HG03460 (cell line): ENCODE measurements around the gene NARF.
"Not testable (repeated sequence)": the region's sequence is repeated elsewhere in the genome, so short reads cannot be mapped to it uniquely, and the experiment has no call there.

Source experiments
- ATAC-seq: cut with Tn5 transposase; IDR thresholded peaks from one replicate; pipeline ENCODE4 v1.9.1; 2021; ENCODE audit not compliant: unreplicated experiment

The NARF gene

DNA sequence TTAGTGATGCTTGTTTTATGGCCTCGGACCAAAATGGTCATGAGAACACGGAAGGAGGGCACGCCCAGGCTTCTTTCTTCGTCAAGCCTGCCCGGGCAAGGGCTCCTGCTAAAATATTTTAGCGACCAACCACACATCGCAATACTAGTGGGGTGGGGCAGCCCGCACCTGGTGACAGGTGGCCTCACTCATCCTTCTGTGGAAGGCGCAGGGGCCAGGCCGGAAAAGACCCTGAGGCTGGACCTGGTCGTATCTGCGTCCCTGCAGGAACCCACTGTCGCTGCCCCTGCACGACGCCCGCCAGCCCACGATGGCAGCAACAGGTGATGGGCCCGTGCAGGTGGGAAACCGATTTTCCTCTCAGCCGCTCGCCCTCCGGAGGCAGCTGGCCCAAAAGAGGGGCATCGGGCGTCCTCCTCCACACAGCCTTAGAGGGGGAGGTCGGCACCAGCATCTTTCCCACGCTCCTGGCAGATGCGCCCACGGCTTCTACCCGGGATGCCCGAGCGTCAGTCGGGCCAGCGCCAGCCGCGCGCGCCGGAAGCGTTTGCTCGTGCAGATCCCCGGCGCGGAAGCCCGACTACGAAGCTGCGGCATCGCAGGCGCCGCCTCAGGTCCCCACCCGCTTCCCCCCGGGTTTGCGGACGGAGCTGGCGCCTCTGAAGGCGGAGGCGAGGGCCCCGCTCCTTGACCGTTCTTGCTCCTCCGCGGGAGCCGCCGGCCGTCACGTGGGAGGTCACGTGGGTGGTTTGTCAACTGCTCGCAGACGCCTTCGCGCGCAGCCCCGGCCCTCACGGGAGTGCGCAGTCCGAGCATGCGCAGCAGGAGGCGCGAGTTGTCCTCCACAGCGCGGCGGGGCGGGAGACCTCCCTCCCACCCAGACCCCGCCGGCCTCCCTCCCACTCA is 38.2 kb downstream of the NARF start:
- peak; percentile 61 for ATAC-seq

DNA sequence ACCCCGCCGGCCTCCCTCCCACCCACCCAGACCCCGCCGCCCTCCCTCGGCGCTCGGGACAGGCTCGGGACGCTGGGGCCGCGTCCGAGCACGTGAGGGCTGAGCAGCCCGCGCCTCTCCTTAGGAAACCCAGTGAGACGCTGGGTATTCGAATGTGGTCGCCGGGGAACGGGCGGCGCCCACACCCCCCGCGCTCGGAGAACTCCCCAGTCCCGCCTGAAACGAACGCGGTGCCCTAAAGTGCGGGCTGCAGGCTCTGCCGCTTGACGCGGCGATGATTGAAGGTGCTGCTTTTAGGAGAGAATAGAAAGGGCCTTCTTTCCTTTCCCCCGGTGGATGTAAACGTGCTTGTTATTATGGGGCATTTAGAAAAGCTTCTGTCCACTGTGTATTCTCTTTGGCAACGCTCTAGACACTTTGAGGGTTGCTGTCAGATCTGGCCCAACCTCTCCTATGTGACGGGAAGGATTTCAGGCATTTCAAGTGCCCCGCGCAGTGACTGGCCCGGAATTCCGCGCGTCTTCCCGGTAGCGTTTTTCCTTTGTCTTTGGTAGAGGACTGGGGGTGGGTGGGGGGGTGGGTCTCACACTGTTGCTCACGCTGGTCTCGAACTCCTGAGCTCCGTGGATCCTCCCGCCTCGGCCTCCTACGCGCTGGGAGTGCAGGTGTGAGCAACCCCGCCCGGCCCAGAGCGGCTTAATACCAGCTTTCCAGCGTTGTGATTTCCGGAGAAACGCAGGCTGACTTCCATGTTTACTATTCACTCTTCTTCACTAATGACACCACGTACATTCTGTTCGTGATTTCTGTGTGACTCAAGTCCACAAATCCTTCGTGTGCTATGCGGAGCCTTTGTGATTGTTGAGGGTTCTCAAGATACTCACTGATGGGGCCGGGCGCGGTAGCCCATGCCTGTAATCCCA is 39.2 kb downstream of the NARF start:
- peak; percentile 6 for ATAC-seq

DNA sequence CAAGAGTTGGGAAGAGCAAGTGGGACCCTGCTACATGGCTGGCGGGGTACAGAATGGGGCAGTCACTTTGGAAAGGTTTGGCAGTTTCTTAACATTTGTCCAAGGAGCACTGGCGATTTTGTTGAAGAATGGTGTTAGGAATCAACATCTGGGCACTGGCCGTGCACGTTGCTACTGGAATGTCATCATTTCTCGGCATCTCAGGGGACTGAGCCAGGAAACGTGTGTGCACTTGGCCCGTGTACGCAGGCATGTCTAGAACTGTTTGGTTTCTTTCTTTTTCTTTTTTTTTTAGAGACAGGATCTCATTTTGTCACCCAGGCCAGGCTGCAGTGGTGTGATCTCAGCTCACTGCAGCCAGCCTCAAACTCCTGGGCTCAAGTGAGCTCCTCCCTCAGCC is 43.7 kb downstream of the NARF start:
- no peak for ATAC-seq

DNA sequence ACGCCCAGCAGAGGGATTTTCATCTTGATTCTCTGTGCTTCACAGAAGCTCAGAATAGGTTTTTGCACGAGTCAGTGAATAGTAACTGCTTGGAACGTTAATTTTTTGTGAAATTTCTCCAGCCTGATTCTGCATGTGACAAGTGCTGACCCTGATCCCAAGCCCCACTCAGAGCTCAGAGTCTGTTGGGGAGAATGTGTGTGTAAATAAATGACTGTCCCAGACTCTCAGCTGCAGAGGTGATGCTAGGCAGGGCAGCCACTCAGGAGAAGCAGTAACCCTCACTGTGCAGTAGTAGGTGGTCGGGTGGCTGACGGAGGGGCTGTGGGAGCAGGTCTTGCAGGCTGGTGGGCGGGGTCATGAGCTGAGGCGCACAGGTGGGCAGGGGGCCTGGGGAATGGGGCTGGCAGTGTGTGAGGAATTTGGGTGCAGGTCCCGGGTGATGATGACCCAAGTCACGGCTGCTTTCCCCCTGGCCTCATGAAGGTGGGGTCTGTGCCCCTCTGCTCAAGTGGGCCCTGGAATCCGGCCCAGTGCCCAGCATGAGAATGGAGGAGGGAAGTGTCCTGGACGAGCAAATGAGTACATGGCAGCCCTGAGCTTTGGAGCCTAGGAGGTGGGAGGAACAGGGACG is 44.7 kb downstream of the NARF start:
- ATAC-seq = no peak

DNA sequence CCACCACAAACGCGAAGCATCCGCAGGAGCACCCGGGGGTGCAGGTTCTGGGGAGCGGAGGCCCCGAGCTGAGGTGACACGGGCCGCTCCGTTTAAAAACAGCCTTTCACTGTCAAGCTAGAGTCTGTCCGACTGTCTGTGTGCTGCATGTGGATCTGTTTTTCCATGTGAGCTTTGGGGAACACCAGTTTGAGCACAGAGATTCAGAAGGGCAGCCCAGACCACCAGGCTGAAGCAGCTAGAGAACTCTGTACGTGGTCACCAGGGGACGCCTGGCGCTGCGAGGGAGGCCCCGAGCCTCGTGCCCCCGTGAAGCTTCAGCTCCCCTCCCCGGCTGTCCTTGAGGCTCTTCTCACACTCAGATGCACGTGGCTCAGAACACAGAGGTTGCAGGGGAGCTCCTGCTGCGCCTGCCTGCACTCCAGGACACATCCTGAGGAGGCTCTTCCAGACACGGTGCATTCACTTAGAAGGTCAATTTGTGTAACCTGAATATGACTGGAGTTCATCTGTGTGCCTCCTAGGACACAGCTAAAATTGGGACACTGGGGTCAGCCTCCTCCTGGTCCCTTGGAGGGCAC is 45.3 kb downstream of the NARF start:
- no peak for ATAC-seq

DNA sequence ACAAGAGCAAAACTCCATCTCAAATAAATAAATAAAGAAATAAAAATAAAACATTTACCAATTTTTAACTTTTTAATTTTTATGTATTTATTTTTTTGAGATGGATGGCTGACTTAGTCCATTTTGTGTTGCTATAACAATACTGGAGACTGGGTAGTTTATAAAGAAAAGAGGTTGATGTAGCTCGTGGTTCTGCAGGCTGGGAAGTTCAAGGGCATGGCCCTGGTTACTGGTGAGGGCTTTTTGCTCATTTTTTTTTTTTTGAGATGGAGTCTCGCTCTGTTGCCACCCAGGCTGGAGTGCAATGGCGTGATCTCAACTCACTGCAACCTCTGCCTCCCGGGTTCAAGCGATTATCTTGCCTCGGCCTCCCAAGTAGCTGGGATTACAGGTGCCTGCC is 46.8 kb downstream of the NARF start:
- ATAC-seq = no peak

DNA sequence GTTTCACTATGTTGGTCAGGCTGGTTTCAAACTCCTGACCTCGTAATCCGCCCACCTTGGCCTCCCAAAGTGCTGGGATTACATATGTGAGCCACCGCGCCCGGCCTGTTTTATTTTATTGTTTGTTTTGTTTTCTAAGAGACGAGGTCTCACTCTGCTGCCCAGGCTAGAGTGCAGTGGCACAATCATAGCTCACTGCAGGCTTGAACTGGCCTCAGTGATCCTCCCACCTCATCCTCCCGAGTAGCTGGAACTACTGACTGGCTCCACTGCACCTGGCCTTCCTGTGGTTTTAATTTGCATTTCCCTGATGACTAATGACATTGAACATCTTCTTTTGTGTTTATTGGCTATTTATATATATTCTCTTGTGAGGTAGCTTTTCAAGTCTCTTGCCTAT is 47.9 kb downstream of the NARF start:
- peak; percentile 90 for ATAC-seq

DNA sequence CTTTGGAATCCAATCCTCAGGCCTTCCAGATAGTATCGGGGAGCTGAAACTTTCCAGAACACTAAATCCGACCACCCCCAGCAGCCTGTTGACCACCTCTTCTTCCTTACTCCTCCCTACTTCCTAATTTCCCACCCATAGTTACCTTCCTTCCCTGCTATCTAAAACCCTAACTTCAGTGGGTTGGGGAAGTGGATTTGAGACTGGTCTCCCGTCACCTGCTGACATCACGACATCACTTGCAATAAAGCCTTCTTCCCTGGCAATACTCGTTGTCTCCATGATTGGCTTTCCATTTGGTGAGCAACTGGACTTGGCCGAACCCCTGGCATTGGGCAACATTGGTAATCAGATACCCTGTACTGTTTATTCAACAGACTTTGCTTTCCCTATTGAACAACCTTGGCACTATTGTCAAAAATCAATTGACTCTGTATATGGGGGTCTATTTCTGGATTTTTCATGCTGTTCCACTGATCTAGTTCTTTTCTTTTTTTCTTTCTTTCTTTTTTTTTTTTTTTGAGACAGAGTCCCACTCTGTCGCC is 49.2 kb downstream of the NARF start:
- ATAC-seq = no peak

DNA sequence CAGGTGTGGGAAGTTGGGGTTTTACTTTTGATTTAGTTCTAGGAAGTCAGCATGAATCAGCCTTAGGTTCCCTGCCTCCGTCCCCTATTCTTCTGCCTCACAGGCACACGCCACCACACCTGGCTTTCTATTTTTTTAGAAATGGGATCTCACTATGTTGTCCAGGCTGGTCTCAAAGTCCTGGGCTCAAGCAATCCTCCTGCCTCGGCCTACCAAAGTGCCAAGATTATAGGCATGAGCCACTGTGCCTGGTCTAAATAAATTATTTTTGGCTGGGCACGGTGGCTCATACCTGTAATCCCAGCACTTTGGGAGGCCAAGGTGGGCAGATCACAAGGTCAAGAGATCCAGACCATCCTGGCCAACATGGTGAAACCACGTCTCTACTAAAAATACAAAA is 53.1 kb downstream of the NARF start:
- ATAC-seq = not testable (repeated sequence)

DNA sequence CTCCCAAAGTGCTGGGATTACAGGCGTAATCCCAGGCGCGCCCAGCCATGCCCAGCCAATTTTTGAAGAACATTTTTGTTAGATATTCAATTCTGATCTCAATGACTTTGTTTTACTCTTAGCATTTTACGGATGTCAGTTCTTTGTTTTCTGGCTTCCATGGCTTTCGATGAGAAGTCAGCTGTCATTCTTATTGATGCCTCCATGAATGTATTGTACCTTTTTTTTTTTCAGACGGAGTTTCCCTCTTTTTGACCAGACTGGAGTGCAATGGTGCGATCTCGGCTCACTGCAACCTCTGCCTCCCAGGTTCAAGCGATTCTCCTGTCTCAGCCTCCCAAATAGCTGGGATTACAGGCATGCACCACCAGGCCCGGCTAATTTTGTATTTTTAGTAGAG is 55.3 kb downstream of the NARF start:
- not testable (repeated sequence) for ATAC-seq

DNA sequence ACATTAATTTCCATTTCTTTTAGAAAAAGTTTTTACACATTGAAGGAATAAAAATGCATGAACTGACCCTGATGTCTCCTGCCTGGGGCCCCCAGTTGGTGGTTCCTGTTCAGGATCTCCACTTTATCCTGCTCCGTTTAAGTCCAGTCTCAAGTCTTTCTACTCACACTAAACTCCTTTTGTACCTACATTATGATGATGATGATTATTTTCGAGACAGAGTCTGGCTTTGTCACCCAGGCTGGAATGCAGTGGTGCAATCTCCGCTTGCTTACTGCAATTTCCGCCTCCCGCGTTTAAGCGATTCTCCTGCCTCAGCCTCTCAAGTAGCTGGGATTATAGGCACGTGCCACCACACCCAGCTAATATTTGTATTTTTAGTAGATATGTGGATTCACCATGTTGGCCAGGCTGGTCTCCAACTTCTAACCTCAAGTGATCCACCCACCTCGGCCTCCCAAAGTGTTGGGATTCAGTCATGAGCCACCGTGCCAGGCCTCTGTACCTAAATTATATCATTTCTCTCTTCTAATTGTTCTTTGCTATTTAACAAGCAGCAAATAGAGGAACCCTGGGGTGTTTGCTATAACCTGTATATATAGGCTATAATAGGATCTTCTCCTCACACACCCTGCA is 58.8 kb downstream of the NARF start:
- ATAC-seq = no peak

DNA sequence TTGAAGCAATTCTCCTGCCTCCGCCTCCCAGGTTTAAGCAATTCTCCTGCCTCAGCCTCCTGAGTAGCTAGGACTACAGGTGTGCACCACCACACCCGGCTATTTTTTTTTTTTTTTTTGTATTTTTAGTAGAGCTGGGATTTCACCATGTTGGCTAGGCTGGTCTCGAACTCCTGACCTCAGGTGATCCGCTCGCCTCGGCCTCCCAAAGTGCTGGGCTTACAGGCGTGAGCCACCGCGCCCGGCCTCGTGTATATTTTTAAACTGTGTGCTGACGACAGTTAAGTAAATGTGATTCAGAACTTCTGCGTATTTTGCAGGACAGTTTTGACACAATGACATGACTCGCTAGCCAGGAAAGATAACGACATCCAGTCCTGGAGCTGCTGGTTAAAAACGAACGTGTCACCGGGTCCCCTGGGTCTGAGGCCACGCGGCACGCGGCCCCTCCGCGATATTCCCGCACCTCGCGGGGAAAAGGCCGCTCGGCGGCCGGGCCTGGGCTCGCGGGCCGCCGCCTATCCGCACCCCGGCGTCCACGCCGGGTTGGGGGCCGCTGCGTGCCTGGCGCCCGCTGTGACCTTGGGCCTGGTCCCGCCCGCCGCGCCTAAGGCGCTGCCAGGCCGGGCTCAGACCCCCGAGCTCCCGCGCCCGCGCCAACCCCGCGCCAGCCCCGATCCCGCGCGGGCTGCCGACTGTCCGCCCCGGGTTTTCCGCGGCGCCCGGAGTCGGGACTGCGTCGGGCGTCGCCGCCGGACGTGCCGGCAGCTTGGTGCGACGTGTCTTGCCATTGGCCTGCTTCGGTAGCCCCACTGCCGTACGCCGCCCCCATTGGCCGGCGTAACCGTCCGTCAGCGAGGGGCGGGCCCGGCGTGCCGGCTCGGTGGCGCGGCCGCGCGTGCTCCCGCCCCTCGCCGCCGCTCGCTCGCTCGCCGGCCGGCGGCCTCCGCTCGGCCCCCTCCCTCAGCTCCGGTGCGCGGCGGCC is 60.6 kb downstream of the NARF start, which contains the start of gene FOXK2:
Gene FOXK2, plus strand, starts transcription at position 907 of the 985 bp plus-strand sequence. CDS start 157 bp downstream, outside the sequence.
- peak; percentile 83 for ATAC-seq

DNA sequence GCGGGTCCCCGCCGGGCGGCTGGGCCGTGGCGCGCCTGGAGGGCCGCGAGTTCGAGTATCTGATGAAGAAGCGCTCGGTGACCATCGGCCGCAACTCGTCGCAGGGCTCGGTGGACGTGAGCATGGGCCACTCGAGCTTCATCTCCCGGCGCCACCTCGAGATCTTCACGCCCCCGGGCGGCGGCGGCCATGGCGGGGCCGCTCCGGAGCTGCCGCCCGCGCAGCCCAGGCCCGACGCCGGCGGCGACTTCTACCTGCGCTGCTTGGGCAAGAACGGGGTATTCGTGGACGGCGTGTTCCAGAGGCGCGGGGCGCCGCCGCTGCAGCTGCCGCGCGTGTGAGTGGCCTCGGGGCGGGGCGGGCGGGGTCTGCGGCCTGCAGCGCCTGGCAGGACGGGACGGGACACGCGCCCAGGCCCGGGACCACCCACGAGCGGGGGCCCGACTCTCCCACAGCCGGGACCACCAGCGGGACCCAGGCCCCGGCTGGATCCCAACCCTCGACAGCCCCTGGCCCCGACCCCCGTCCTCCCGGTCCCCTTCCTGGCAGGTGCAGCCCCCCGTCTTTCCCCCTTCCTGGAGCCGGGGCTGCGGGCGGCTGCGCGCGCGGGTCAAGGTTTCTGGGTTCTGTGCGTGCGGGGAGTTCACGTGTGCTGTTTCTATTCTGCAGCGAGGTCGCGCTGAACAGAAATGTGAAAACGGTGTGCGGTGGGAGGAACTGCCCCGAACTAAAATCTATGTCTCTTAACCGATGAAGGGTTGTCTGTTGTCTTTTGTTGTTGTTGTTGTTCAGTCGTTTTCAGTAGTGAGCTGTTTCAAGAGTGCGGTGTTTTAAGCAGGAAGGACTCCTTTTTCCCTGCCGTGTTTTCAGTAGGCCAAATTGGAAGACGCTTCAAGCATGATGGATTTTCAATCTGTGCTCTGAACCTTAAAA is 61.7 kb downstream of the NARF start:
- no peak for ATAC-seq

DNA sequence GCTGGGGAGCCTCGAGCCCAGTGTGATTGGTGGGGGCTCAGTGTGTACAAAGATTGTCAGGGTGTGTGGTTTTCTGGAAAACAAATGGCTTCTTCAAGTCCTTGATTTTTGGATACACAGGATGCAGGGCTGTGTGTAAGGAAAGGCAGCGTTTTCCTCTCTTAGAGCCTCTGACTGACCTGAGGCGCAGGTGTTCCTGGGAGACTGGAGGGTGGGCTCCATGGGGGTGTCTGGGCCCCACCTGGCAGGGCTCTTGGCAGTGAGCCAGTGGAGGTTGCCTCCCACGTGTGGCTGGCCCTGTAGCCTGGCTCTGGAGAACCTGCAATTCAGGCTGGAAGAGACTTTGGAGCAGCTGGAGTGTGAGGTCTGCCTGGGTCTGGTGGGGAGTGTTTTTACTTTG is 66.0 kb downstream of the NARF start:
- no peak for ATAC-seq

DNA sequence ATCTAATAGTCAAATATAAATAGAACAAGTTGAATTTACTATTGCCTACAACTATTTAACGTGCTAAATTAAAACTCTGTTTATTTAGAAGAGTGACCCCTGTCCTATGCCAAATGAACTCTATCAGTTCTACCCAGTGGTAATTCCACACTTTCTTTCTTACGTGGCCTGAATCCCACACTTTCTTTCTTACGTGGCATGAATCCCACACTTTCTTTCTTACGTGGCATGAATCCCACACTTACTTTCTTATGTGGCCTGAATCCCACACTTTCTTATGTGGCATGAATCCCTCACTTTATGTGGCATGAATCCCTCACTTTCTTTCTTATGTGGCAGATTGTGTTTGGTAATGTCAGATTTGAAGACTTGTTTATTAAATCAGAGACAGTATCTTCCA is 67.2 kb downstream of the NARF start:
- ATAC-seq = no peak

DNA sequence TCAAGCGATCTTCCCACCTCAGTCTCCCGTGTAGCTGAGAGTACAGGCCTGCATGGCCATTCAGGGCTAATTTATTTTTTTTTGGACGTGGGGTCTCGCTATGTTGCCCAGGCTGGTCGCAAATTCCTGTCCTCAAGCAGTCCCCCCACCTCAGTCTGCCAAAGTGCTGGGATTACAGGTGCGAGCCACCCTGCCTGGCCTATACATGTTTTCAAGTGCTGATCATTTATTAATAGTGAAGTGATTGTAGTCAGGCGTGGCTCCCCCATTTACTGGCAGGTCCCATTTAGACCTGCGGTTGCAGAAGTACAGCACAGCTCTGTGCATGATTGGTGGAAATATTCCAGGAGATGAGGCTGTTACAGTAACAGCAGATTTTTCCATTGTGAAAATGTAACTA is 69.4 kb downstream of the NARF start:
- no peak for ATAC-seq

DNA sequence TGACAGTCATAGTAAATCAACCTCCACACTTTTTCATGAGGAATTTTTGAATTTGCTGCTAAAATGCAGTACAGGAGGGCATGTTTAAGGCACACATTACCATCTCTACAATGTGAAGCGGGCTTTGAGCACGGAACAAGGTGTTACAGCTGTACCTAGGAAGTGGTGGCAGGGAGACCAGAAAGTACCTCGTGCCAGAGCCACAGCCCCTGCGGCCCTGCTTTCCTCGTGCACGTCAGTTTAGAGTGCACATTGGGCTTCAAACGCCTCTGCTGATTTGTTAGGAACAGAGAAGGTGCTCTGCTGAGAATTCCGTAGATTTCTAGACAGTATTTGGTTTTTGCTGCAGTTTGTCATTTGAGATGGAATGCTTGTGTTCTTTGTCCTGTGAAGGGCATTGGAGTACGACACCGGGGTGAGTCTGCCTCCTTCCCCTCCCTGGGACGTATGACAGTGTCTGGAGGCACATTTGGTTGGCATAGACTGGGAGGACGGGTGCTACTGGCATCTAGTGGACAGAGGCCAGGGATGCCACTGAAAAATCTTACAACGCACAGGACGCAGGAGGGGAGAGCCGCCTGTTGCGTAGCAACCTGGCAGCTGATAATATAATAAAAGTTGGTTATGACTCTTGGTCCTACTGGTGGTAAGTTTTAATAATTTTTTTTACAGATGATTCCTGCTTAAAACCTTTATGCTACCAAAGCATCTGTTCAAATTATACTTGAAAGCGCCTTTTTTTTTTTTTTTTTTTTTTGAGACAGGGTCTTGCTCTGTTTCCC is 70.1 kb downstream of the NARF start:
- ATAC-seq = no peak
